ENCODE measurements around the gene ATR.

DNA sequence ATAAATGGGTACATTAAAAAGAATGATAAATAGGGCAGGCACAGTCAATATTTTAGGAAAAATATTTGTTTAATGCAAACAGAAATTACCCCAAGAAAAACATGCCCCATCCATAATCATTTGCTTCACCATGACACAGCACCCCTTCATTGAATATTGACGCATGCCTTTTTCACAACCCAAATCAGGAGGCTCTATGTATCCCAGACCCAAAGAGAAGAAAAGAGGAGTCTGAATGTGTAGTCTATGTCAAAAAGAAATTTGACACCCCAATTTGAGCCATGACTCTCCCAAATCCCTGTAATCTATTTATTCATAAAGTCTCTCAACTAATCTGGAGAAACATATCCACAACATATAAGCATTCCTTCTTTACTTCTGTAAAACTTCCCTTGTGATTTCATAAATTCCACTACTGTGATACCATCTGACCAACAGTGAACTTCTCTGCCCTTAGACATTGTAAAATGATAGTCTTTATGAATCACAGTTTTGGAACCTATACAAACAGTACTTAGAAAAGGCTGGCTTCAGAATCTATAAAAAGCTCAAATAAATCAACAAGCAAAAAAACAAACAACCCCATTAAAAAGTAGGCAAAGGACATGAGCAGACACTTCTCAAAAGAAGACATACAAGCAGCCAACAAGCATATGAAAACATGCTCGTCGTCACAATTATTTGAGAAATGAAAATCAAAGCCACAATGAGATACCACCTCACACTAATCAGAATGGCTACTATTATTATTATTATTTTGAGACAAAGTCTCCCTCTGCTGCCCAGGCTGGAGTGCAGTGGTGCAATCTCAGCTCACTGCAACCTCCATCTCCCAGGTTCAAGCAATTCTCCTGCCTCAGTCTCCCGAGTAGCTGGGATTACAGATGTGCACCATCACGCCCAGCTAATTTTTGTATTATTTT lies 77.3 kb downstream of the ATR start:
- TF ChIP-seq, protein P1, sequence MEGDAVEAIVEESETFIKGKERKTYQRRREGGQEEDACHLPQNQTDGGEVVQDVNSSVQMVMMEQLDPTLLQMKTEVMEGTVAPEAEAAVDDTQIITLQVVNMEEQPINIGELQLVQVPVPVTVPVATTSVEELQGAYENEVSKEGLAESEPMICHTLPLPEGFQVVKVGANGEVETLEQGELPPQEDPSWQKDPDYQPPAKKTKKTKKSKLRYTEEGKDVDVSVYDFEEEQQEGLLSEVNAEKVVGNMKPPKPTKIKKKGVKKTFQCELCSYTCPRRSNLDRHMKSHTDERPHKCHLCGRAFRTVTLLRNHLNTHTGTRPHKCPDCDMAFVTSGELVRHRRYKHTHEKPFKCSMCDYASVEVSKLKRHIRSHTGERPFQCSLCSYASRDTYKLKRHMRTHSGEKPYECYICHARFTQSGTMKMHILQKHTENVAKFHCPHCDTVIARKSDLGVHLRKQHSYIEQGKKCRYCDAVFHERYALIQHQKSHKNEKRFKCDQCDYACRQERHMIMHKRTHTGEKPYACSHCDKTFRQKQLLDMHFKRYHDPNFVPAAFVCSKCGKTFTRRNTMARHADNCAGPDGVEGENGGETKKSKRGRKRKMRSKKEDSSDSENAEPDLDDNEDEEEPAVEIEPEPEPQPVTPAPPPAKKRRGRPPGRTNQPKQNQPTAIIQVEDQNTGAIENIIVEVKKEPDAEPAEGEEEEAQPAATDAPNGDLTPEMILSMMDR (conservative IDR thresholded peaks at IDR 0.05) = no peak
- no peak for TF ChIP-seq EZH2 (IDR thresholded peaks at IDR 0.05; ENCODE audit: low read depth)

Measured in PC-9 (cell line).